Measurements from ENCODE around the gene RTRAF.

The RTRAF gene

DNA sequence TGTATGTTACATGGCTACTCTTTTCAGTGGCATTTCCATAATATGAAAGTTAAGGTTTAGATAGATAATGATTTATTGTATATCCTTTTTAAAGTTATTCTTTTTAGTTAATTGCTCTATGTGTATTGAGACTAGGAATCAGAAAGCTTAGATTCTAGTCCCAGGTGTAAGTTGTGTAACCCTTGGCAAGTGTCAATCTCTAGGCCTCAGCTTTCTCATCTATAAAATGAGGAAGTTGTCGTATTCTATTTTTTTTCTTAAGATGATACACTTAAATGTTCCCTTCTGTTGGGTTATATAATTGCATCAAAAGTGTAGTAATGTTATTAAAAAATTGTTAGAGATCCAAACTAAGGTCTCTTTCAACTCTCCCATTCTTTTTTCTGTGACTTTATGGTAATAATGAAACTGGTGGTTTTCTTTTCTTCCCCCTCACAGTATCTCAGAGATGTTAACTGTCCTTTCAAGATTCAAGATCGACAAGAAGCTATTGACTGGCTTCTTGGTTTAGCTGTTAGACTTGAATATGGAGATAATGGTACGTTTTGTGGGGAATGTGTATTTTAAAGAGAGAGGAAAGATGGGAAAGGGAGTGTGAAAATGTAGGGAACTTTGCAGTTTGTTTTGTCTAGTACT, 4.1 kb downstream of the RTRAF start:
- DNase-seq (ENCODE audit: low read depth): no peak

DNA sequence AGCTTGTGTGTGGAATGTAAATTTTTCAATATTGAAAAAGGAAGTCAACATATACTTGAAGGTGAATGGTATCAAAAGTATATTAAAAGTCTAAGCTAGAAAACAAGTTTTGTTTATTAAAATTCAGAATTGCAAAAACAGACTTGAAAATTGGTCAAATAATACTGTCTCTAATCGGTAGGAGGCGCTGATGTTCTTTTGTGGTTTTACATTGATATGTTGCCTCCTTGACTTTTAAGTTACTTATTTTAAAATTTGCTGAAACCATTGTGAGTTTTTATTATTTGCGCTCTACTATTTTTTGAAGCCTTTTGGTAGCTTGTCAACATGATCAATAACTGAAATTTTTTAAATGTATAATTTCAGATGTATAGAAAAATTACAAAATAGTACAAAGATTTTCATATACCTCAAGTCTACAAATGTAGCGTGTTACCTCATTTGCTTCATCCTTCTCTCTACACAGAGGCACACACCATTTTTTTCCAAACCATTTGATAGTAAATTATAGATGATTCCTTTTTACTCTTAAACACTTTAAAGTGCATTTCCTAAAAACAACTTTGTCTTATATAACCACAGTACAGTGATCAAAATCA, 6.9 kb downstream of the RTRAF start:
- peak; percentile 29 for DNase-seq (ENCODE audit: low read depth)

DNA sequence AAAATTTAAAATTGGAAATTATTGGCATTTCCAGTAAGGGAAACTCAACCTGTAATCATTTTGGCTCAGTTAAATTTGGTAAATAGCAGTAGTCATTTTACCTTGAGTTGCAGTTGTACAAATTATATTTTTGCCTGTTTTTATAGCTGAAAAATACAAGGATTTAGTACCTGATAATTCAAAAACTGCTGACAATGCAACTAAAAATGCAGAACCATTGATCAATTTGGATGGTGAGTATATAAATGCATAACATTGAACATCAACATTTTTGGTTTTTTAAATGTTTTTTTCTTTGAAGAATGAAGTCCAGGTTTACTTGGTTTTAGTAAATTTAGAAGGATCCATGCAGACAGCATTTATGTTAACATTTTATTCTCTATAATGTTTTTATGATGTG, 9.0 kb downstream of the RTRAF start:
- DNase-seq (ENCODE audit: low read depth): no peak

DNA sequence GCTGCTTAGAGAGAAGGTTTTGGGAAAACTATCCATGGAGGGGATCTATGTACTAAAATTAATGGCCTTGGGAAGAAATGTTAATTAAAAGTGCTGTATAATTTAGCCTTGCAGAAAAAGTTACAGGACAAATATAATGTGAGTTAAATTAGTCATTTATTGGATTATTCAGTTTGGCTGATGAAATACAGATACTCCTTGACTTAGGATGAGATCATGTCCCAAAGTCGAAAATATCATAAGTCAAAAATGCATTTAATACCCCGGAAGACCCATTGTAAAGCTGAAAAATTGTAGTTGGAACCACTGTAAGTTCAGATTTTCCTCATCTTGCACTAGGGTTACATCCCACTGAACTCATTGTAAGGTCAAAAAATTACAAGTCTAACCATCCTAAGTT, 9.7 kb downstream of the RTRAF start:
- no peak for DNase-seq (ENCODE audit: low read depth)

DNA sequence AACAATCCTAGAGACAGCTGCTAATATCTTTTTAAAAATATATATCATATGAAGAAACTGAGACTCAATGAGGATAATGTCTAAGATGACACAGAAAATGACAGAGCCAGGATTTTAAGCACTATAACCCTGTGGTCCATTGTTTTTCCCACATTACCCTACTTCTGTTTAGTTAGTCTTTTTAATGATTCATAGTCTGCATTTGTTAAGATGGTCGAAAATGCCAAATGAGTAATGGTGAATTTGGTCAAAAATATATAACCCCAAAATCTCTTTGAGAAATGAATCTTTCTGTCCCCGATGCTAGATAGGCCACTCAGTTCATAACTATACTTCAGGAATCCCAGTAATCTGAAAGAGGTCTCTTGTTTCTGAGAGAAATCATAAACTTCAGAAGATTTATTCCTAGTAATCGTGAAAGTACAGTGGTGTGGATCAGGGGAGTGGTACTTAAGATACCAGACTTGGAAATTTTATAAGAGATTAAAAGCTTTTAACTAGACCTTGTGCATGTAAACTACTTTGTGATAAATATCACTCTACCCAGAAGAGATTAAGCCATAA, 10.8 kb downstream of the RTRAF start:
- DNase-seq (ENCODE audit: low read depth): no peak

DNA sequence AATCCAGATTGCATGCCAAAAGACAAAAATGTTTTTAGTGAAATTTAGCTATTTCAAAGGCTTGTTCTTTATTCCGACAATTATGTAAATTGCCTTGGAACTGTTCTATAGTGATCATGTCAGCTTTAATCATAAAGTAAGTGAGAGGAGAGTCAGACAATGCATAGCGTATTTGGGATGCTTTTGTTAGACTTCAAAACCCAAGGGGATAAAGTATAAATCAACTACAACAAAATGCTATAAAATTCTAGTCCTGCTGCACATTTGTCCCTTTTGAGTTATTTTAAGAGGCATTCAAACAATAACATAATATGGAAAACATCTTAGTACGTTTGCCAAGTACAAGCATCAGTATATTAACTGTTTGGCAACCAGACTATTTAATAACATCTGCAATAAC, 11.3 kb downstream of the RTRAF start:
- DNase-seq (ENCODE audit: low read depth): no peak

GRCh38 chr14:52002542-52002941, 13.2 kb downstream of the RTRAF start:
- no peak for DNase-seq (ENCODE audit: low read depth)

DNA sequence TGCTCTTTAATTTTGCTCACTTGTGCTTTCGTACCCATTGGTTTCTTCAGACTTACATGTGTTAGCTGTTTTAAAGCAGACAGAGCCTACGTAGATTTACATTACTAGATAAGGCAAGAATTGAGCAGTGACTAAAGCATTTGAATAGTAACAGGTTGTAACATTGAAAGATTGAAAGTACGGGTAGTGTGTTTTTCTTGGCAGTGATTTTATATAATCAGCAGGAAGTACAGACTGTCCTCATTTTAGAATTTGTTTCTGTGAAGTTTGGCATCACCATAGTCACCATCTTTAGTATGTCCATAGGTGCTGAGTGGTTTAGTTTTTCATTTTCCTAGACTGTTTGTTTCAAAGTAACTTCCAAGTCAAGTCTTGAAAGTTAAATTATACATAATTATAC, 14.0 kb downstream of the RTRAF start:
- no peak for DNase-seq (ENCODE audit: low read depth)

DNA sequence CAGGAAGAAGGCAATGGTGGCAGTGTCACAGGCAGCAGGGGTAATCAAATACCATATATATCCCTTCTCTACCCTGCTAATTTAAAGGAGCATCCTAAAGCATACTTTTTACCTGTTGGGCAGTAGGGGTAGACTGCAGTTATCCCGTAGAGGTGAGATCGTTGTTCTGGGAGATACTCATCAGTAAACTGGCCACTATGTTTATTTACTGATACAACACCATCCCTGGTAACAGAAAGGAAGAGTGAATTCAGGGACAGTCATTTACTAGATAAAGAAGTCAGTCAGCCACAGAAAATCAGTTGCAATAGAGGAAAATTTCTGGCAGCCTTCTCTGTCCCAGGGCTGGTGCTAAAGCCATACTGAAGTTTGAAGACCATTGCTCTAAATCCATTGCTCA, 16.3 kb downstream of the RTRAF start:
- no peak for DNase-seq (ENCODE audit: low read depth)

- no peak for DNase-seq (ENCODE audit: low read depth)
These were observed 17.0 kb downstream of the RTRAF start for GRCh38 chr14:52006361-52006760.

GRCh38 chr14:52007211-52007610, 17.9 kb downstream of the RTRAF start:
- no peak for DNase-seq (ENCODE audit: low read depth)

DNA sequence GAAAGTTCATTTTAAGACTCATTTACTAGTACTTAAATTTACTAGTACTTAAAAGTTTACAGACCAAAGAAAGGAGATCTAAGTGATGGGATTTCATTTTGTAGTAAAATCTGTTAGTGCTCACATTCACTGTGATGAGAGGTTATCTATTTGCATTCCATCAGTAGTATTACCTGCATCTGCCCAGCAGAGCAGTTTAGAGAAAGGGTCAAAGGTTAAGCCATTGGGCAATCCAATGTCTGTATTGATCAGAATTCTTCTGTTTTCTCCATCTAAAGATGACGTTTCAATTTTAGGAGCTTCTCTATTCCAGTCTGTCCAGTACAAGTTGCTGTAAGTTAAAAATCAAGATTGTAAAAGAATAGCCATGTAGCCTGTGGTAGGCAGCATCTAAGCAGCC, 18.3 kb downstream of the RTRAF start:
- DNase-seq (ENCODE audit: low read depth): no peak

DNA sequence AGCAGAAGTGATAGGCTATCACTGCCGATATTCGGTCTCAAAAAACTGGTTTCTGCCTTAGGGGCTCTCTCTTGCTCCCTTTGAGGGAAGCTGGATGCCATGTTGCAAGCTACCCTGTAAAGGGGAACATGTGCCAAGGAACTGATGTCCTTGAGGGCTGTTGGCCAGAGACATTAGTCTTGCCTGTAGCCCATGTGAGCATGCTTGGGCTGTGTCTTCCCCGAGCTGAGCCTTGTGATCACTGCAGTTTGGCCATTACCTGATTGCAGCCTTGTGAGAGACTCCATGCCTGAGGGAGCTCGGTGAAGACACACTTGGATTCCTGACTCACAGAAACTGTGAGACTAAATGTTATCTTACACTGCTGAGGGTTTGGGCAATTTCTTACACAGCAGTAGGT, 18.8 kb downstream of the RTRAF start:
- no peak for DNase-seq (ENCODE audit: low read depth)

DNA sequence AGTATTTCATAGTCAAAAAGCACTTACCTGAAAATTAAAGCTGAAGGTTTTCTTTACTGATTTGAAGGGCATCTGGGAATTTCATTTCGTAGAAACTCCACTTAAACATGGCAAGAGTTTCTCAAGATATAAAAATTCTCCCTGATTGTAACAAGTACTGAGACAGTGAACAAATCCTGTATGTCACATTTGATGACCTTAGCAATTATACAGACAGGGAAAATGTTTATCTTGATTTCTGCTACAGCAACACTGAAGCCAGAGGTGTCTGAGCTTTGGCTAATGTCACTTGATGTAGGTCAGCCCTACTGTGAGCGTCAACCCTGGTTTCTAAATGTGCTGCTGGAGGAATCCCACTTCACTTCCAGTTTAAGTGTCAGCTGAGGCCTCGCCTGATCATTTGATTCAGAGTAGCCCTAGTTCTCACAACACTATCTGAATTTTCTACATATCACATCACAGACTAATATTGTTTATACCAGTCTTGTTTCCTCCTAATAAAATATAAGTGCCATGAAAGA, 20.9 kb downstream of the RTRAF start:
- no peak for DNase-seq (ENCODE audit: low read depth)

DNA sequence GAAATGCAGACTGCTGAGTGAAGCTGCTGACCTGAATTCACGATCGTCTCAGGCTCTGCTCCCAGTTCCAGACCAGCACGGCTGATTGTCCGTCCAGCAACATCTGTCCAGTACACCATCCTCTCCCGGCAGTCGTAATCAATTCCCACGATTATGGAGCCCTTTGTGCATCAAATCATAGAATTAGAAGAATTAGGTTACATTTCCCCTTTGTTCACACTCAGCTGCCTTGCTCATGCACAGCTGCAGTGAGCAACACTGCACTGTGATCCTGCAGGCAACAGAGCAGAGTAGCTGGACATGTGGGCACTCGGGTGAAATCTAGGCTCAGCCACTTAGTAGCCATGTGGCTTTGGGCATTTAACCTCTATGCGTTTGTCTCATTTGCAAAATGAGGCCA, 22.2 kb downstream of the RTRAF start:
- DNase-seq (ENCODE audit: low read depth): no peak

DNA sequence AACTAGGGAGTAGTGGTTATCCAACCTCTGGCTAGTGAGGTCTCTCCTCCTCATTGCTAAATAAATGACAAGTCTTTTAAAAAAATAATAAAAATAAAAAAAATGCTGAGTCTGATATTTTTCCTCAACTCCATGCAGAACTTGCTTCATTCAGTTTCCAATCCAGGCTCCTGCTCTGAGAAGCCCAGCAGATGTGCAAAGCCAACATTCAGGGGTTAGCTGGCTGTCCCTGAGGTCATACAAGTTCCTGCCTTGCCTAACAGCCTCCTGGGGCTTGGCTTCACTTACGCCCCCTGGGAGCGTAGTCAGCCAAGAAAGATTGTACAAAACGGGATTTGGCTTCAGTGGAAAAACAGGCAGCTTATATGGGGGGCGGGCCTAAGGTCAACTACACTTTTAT, 23.3 kb downstream of the RTRAF start:
- DNase-seq (ENCODE audit: low read depth): no peak

DNA sequence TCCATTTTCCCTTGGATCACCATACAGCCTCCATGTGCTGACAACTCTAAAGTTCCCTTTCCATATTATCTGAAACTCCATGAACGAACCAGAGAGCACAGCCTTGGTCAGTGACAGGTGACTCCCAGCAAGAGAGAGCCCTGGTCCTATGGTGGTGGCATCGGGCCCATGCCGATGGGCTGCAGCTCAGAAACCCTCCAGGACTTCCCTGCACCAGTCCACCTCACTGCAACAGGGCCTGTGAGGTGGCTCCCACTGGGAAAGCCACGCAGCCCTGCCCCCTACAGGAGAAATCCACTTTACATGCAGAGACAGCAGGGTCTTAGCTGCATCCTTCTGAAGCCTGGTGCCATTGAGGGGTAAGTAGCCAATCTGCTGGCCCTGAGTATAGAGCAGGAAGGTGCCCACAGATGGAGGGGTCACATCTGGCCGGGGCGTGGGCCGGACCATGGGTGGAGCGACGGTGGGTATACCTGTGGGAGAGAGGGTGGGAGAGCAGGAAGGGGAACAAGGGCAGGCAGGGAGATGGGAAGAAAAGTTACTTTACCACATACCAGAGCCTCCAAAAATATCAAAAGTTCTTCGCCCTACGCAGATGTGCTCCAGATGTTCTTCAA, 24.7 kb downstream of the RTRAF start:
- DNase-seq (ENCODE audit: low read depth): no peak

DNA sequence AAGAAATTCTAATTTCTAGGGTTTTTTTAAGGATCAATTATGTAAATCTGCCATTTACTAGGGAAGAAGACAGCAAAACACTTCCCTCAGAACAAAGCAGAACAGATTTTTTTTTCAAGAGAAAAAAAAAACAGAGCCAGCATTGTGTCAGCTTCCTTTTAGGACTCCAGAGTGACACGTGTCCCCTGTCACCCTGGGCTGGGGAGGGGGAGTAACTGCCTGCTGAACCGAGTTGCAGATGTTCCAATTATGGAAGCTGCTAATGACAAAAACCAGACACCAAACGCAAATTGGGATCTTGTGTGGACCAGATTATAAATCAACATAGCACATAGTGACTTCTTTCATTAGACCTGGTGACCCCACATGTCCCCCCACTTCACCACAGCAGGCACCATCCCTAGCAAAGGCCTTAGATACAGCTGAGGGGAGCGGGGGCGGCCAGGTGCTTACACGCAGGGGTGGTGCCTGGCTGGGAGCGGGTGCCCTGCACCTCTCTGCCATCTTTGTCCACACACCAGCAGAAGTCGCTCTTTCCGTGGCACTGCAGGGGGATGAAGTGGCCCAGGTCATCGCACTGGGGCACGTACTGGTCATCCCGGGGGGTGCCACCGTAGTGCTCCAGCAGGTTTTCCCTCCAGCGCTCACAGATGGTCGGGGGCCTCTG, 25.4 kb downstream of the RTRAF start:
- no peak for DNase-seq (ENCODE audit: low read depth)

DNA sequence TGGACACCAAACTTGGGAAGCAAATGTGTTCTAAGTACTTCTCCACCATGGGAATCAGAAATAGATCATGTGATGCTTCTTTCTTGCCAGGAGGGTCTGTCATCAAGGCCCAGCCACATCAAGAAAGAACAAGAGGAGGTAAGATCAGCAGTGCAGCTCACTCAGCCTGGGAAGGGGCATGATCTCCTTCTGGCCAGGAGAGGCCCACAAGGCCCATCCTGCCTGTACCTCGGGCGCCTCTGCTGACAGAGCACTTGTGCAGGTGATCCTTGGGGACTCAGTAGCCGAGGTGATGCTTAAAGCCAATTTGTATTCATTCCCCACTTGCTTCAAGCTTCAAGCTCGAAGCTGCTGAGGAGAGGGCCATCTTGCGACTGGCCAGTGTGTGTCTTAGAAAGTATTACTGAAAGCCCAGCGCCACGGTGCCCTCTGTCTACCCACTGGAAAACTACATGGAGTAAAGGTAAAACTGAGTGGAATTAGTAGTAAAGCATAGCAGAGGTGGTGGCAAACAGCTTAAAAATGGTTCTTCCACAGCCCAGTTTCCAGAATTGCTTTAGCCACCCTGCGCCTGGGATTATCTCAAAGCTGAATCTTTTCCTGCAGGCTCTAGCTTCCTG, 26.2 kb downstream of the RTRAF start:
- DNase-seq (ENCODE audit: low read depth): no peak

DNA sequence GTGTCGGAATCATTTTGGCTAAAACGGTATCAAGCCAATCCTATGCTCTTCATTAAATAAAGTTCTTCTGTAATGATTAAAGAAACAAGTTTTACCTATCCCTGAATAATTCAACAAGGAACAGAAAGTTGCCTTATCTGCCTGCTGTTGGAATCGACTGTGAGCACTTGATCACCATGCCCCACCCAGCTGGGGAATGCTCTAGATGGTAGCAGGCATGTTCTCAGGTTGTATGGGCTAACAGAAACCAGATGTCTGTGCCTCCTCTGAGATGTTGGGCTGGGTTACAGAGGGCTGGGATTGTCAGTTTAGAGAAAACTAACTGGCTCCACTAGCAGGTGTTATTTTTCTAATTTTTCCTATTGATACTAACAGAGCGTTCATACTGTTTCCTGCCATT, 28.9 kb downstream of the RTRAF start:
- no peak for DNase-seq (ENCODE audit: low read depth)

- DNase-seq (ENCODE audit: low read depth): no peak
These were observed 29.6 kb downstream of the RTRAF start for GRCh38 chr14:52018970-52019369.

DNA sequence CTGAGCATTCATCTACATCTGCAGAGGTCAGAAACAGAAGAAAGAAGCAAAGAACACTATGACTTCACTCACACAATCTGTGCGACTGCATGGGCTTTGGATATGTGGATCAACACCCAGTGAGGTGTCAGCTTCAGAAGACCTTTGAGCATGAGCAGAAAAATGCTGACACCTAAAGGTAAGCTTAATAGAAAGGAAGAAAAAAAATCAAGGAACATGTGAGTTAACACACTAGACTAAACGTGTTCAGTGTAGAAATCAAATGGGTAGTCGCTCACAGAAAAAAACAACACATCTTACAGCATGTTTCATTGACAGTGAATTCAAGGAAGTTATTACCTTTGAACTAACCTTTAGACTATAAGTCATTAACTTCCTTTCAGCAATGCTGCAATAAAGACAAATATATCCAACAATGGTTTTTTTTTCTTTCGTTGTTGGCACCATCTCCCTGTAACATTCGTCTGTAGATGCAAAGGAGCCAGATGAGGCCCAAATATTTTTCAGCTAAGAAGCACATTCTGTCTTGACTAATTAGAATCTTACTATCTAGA, 30.9 kb downstream of the RTRAF start:
- no peak for DNase-seq (ENCODE audit: low read depth)
